Activated naive CD4-positive, alpha-beta T cell treated with anti-CD3 and anti-CD28 coated beads, Interleukin-2, amount 10 ng/mL, durations not matched to agents 7 days and 5 days (primary cell): Measurements from ENCODE around the gene TMEM107.
A peak's percentile ranks its signal among the peaks of the same experiment; 100 is the strongest.

Experiments used
- CTCF ChIA-PET: fragments of 350-600 bp; sonication (Branson Sonifier 250); formaldehyde crosslinking; loops from one replicate; lab custom pipeline; 2021; ENCODE audit warnings: antibody characterized with exemption; lab: Charles Lee
- DNase-seq: peaks from one replicate; pipeline ENCODE4 v3.0.0-alpha.2; 2020
- H3K27ac Mint-ChIP-seq: one replicate; pipeline ENCODE4 v1.8.0; 2021; ENCODE audit warnings: mild to moderate bottlenecking, moderate library complexity, mixed read lengths
- H3K27me3 Mint-ChIP-seq: one replicate; pipeline ENCODE4 v1.8.0; 2021; ENCODE audit warnings: mild to moderate bottlenecking, mixed read lengths
- H3K36me3 Mint-ChIP-seq: one replicate; pipeline ENCODE4 v1.8.0; 2021; ENCODE audit warnings: mixed read lengths
- H3K4me1 Mint-ChIP-seq: one replicate; pipeline ENCODE4 v1.8.0; 2021; ENCODE audit warnings: mixed read lengths
- H3K4me3 Mint-ChIP-seq: one replicate; pipeline ENCODE4 v1.8.0; 2021; ENCODE audit warnings: mild to moderate bottlenecking, moderate library complexity, mixed read lengths
- H3K9me3 Mint-ChIP-seq: one replicate; pipeline ENCODE4 v1.8.0; 2021; ENCODE audit warnings: mixed read lengths

Gene TMEM107

DNA sequence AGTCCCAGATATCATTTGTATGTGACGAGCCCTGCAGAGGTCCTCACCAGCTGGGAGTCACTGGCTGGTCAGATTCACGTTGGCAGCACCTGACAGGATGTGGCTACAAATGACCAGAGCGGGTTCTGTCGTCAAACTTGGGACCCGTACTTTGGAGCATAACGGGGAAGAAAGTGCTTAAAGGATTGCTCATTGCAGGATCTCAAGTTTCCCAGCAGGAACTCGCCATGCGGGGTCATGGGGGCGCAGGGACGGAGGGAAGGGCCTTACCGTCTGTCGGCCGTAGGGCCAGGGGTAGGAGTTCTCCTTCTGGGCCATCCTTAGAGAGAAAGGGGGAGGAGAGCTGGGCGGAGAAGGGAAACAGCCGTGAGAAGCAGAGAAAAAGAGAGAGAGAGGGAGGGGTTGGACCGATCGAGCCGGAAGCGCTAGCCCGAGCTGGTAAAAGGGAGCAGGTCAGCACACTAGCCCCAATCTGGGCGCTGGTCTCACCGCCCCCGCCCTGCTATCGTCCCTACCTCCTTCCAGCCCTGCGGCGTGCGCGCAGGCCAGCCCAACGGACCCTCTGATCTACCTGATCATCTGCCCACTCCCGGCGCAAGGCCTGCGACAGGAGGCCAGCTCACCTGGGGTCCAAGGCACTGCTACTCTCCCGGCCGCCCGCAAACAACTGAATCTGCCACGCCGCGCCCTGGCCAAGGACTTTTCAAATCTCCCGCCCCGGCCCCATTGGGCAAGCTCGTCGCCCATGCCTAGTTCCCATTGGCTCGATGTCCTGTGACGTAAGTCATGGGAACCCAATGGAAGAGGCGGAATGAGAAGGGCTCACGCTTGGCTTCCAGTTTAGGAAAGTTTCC, 34.0 kb upstream of the TMEM107 start, which contains the start of gene AURKB:
Gene AURKB, minus strand, starts transcription at position 669 of the 854 bp plus-strand sequence. Its CDS starts 351 bp downstream, at position 318.
- no peaks in the 10 kb centered on the region for H3K9me3 Mint-ChIP-seq
- peaks cover 11% of the 10 kb centered on the region for H3K27me3 Mint-ChIP-seq
- peak within 1 kb of the TSS; percentile 94 for H3K27ac Mint-ChIP-seq
- peaks cover 33% of the 10 kb centered on the region for H3K36me3 Mint-ChIP-seq
- DNase-seq, result peak; percentile 97
- peaks cover 46% of the 10 kb centered on the region for H3K4me1 Mint-ChIP-seq
- peak within 1 kb of the TSS; percentile 87 for H3K4me3 Mint-ChIP-seq
- CTCF ChIA-PET, result interaction anchor here (0.6 to 1.5 kb wide), 4 partner anchors 11 to 1299 kb away, joined by 3 to 9 read pairs (median 3); no protein-coding TSS in a partner anchor

DNA sequence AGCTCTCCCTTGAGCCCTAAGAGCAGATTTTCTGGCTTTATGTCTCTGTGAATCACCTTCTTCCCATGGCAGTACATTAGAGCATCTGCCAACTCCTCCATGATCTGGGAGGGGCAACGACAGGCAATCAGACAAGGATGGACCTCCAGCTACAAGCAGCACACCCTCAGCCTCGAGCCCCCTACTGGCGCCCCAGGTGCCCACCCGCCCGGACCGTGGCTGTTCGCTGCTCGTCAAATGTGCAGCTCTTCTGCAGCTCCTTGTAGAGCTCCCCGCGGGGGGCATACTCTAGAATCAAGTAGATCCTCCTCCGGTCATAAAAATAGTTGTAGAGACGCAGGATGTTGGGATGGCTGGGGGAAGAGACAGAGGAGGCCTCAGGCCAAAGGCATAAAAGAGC, 30.4 kb upstream of the TMEM107 start:
- CTCF ChIA-PET, result interaction anchor here (1.2 kb wide), 1 partner anchor 18 kb away, joined by 3 read pairs; no protein-coding TSS in a partner anchor
- DNase-seq, result no peak
- no peaks in the 10 kb centered on the region for H3K9me3 Mint-ChIP-seq
- peaks cover 4% of the 10 kb centered on the region for H3K27me3 Mint-ChIP-seq
- peak overlapping the region; percentile 19 for H3K27ac Mint-ChIP-seq
- no peak overlapping the region for H3K4me3 Mint-ChIP-seq
- peaks cover 53% of the 10 kb centered on the region for H3K36me3 Mint-ChIP-seq
- H3K4me1 Mint-ChIP-seq, result peaks cover 53% of the 10 kb centered on the region

DNA sequence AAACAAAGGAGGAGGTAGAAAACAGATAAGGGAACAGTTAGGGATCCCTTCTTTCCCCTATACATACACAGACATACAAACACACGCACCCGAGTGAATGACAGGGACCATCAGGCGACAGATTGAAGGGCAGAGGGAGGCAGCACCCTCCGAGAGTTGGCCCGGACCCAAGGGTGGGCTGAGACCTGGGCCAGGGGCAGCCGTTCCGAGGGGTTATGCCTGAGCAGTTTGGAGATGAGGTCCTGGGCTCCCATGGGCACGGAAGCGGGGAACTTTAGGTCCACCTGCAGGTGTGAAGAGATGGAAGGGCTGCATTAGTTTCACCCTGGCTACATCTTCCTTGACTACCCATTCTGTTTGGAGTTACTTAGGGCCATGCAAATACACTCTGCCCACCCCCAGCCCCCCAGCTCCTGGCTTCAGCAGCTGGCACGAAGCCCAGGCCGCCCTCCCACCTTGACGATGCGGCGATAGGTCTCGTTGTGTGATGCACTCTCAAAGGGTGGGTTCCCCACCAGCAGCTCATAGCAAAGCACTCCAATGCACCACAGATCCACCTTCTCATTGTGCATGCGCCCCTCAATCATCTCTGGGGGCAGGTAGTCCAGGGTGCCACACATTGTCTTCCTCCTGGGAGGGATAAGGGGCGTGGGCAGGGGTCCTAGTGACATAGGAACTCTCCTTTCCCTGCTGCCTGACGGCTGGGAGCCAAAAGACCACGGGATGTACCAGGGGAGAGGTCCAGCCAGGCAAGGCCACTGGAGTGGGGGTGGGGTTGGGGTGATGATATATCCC, 28.8 kb upstream of the TMEM107 start:
- DNase-seq, result no peak
- Mint-ChIP-seq H3K27me3 (no peaks in the 10 kb centered on the region), H3K4me3 (no peak overlapping the region), H3K9me3 (no peaks in the 10 kb centered on the region), H3K4me1 (peaks cover 54% of the 10 kb centered on the region), H3K27ac (no peak overlapping the region), H3K36me3 (peaks cover 57% of the 10 kb centered on the region)
- CTCF ChIA-PET, result no interaction called here

DNA sequence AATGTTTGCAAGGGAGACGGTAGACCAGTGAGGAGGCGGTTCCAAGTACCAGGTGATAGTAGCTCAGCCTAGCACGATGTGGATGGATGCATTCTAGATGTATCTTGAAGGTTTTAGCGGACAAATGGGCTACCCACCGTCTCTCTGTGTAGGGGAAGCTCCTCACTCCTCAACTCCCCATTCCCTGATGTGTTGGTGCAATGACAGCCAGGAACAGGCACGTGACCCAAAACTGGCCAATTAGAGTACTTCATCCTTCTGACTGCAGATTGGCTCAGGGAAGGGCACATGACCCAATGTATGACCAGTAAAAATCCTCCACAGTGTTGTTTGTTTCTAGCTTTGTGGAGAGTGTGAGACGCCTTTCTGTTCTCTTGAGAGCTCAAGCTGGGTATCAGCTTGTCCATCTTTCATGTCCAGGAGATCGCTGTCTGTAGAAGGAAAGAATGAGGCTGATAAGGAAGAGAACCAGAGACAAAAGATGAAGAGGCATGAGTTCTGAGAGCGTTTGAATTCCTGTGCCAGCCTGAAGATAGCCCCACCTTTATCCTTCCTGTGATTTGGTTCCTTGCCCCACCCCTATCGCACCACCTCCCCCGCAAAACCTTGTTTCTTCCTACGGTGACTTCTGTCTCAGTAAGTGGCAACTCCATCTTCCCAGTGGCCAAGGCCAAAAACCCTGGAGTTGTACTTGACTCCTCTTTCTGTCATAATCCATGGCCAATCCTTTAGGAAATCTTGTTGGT, 16.1 kb upstream of the TMEM107 start:
- Mint-ChIP-seq H3K4me3 (no peak overlapping the region), H3K36me3 (no peaks in the 10 kb centered on the region), H3K27me3 (no peaks in the 10 kb centered on the region), H3K4me1 (peaks cover 20% of the 10 kb centered on the region), H3K9me3 (no peaks in the 10 kb centered on the region), H3K27ac (no peak overlapping the region)
- CTCF ChIA-PET, result interaction anchor here (0.6 to 2.0 kb wide), 3 partner anchors 9 to 133 kb away, joined by 3 to 5 read pairs (median 4); no protein-coding TSS in a partner anchor
- peak; percentile 82 for DNase-seq

DNA sequence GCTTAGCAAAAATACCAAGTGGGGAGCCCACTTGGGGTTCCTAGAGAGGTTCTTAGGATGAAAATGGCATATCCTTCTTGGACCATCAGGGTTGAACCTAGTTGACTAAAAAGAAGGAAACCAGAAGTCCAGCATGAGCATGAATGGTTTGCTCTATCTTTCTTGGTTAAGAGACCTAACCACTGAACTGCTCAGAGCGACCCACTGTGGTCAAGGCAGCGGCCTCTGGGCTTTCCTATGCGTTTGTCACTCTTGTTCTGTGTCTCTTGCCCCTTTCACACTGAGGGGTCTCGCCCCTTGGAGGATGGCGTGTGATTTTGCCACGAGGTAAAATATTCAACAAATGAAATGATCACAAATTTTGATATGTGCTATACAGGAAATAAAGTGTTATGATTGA, 14.3 kb upstream of the TMEM107 start:
- no peak for DNase-seq
- H3K27me3 Mint-ChIP-seq, result no peaks in the 10 kb centered on the region
- no peaks in the 10 kb centered on the region for H3K36me3 Mint-ChIP-seq

DNA sequence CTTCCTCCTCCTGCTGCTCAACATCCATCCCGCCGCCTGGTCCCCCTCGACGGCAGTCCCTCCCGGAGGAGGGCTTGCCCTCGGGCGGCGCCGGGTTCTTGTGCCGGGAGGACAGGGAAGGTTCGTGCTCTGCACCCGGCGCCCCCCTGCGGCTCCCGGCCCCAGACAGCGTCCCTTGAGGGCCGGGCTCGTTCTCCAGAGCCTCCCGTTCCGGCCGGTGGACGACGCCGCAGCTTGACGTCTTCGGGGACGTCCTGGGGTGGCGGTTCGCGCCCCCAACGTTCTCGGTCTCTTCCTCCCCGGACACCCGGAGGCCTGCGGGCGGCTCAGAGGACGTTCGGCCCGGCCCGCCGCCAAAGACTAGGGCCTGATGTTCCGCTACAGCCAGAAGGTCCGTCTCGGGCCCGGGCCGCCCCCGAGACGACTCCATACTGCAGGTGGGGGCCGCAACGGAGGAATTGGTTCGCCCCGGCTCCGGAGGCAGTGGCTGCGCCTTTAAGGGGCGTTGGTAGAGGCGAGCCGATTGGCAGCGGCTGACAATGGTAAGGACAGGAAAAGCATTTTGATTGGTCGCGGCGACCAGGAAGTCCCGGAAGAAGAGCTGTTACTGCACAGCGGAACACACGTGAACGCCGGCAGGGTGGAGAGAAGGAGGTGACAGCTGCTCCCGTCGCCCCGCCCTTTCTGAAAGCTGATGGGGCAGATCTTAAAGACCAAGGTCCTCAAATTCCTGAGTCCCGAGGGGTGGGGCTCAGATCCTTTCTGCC, 13.7 kb upstream of the TMEM107 start, which contains the start of gene BORCS6:
Gene BORCS6, minus strand, starts transcription at position 470 of the 767 bp plus-strand sequence. Its CDS starts 40 bp downstream, at position 430.
- CTCF ChIA-PET, result interaction anchor here (0.6 to 3.0 kb wide), 3 partner anchors 29 to 111 kb away, joined by 3 to 10 read pairs (median 4); no protein-coding TSS in a partner anchor
- Mint-ChIP-seq H3K4me3 (peak within 1 kb of the TSS; percentile 25), H3K27ac (no peak within 1 kb of the TSS), H3K27me3 (no peaks in the 10 kb centered on the region), H3K4me1 (peaks cover 12% of the 10 kb centered on the region), H3K9me3 (no peaks in the 10 kb centered on the region), H3K36me3 (no peaks in the 10 kb centered on the region)
- DNase-seq, result peak; percentile 98

More for the DNA sequence above, 14.3 kb upstream of the TMEM107 start:
- peak overlapping the region; percentile 25 for H3K4me3 Mint-ChIP-seq
- no peaks in the 10 kb centered on the region for H3K9me3 Mint-ChIP-seq
- CTCF ChIA-PET, result interaction anchor here (0.6 to 1.6 kb wide), 3 partner anchors 30 to 111 kb away, joined by 3 to 4 read pairs (median 3); partner anchors contain the start of gene SLC25A35
- H3K27ac Mint-ChIP-seq, result no peak overlapping the region
- peaks cover 12% of the 10 kb centered on the region for H3K4me1 Mint-ChIP-seq

DNA sequence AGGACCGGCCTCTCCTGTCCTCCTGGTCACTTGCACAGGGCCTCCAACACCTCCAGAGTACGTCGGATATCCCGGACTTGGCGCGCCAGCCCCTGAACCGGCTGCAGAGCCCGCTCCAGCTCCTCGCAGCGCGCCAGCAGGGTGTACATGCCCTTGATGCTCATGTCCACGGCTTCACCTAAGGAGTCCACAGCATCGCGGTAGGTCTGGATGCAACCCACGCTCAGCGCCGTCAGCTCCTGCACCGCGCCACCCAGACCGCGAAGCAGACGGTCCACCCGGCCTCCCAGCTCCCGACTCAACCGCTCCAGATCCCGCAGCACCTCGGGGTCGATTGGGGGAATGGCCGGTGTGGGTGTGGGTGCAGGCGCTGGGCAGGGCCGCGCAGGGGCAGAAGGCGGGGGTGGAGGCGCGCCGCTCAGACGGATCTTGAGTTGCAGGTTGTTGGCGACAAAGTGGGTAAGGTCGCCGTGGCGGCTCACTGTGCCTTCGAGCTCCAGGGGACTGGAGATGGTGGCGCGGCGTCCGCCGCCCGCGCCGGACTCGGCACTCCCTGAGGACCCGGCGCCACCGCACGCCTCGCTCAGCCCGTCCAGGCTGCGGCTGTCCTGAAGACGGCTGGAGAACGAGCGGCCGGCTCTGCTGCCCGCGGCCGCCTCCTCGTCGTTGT, 13.0 kb upstream of the TMEM107 start:
- no peak overlapping the region for H3K27ac Mint-ChIP-seq
- CTCF ChIA-PET, result interaction anchor here (0.8 to 3.0 kb wide), 6 partner anchors 18 to 113 kb away, joined by 3 to 10 read pairs (median 4); no protein-coding TSS in a partner anchor
- H3K9me3 Mint-ChIP-seq, result no peaks in the 10 kb centered on the region
- no peaks in the 10 kb centered on the region for H3K27me3 Mint-ChIP-seq
- H3K4me1 Mint-ChIP-seq, result peaks cover 15% of the 10 kb centered on the region
- H3K36me3 Mint-ChIP-seq, result no peaks in the 10 kb centered on the region
- peak; percentile 57 for DNase-seq
- no peak overlapping the region for H3K4me3 Mint-ChIP-seq

DNA sequence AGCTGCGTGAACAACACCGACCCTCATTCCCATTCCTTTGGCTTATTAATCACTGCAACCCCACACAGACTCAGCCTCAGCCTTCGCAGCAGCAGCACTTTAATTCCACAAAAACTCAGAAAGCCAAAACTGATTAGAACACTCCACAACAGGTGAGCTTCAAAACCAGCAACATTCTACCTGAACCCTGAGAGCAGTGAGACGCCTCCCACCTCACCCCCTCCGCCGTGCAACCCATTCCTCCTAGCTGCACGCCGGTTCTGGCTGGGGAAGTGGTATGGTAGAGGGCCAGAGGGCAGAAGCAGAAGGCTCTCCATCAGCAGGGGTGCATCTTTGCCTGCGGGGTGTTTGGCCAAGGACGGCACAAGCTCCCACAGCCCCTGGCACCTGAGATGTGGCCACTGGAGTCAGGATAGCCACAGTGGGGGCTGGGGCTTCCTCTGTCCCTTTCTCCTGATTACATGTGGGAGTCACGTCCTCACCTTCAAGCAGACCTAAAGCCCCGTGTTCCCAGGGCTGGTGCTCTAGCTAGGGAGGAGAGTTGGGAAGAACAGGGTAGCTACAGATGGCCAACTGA, 12.2 kb upstream of the TMEM107 start:
- H3K9me3 Mint-ChIP-seq, result no peaks in the 10 kb centered on the region
- H3K4me1 Mint-ChIP-seq, result peaks cover 20% of the 10 kb centered on the region
- CTCF ChIA-PET, result interaction anchor here (0.8 to 3.0 kb wide), 7 partner anchors 19 to 114 kb away, joined by 3 to 10 read pairs (median 3); no protein-coding TSS in a partner anchor
- peaks cover 8% of the 10 kb centered on the region for H3K27me3 Mint-ChIP-seq
- no peaks in the 10 kb centered on the region for H3K36me3 Mint-ChIP-seq
- no peak overlapping the region for H3K4me3 Mint-ChIP-seq
- H3K27ac Mint-ChIP-seq, result no peak overlapping the region
- DNase-seq, result peak; percentile 37

DNA sequence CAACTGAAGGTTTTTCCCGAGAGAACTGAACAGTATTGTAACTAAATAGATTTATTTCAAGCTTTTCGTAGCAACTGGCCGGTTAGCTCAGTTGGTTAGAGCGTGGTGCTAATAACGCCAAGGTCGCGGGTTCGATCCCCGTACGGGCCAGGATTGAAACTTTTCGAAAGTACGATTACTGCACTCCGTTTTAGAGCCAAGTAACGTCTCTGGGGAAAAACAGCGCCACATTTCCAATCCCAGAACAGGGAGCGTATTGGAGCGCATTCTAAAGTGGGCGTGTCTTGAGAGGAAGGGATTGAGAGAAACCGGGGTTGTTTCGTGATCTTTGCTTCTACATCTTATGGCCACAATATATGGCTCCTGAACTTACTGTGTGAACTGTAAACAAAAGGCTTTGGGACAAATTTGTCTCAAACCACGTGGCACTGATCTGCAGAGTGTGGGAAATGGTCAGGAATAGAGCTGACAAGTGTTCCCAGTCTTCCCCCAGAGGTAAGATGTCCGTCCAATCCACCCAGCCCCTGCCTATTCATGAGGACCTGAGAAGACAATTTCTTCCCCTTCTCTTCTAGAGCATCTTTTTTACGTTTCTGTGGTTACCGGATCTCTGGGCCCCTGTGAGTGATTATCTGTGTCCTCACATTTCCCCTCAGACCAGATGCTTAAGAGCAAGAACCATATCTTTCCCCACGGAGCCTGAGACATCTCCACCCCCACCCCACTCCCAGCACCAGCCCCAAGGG, 11.5 kb upstream of the TMEM107 start:
- Mint-ChIP-seq H3K27me3 (peaks cover 13% of the 10 kb centered on the region), H3K36me3 (no peaks in the 10 kb centered on the region), H3K9me3 (no peaks in the 10 kb centered on the region), H3K4me3 (no peak overlapping the region), H3K27ac (no peak overlapping the region), H3K4me1 (peaks cover 20% of the 10 kb centered on the region)
- CTCF ChIA-PET, result interaction anchor here (0.9 to 3.0 kb wide), 9 partner anchors 15 to 115 kb away, joined by 3 to 10 read pairs (median 4); no protein-coding TSS in a partner anchor
- DNase-seq, result peak; percentile 93

DNA sequence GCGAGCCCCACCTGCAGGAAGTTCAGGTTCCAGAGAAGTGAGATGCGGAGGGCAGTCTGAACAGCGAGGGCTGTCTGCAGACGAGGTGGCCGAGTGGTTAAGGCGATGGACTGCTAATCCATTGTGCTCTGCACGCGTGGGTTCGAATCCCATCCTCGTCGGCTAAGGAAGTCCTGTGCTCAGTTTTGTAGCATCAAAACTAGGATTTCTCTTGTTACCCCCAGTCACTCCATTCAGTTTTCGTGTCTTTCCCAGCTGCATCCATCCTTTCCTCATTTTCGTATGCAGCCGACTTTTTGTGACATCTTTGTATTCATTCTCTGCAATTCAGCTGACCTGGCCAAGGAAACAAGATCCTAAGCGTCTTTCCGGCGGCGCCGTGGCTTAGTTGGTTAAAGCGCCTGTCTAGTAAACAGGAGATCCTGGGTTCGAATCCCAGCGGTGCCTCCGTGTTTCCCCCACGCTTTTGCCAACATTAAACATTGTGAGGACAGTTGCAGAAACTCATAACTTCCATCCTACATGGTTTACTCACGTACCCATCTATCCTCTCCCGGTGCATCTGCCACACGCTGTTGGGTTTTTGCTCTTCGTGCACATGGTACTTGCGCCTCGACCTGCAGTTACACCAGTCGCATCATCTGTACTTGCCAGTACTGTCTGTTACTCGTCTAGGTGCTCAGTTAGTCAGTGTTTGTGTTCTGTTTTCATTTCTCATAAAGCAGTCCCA, 10.8 kb upstream of the TMEM107 start:
- CTCF ChIA-PET, result interaction anchor here (0.9 to 3.0 kb wide), 6 partner anchors 14 to 114 kb away, joined by 3 to 10 read pairs (median 4); no protein-coding TSS in a partner anchor
- Mint-ChIP-seq H3K9me3 (no peaks in the 10 kb centered on the region), H3K27ac (no peak overlapping the region), H3K4me3 (no peak overlapping the region), H3K36me3 (no peaks in the 10 kb centered on the region), H3K4me1 (peaks cover 22% of the 10 kb centered on the region), H3K27me3 (peaks cover 19% of the 10 kb centered on the region)
- peak; percentile 92 for DNase-seq

DNA sequence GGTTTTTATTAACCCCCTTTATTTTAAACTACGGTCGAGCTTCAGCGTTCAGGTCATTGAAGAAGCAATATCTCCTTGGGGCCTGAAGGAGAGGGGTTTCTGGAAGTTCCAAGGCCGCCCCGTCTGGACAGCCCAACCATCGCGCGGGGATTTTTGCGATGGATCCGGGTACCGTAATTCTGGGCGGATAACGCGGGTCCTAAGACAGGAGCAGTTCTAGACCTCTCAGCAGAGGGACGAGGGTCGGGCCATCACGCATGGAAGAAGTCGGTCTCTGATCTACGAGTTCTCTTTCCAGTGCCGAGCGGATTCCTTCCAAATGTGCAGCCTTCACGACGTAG, 10.2 kb upstream of the TMEM107 start:
- Mint-ChIP-seq H3K9me3 (no peaks in the 10 kb centered on the region), H3K4me1 (peaks cover 24% of the 10 kb centered on the region), H3K4me3 (no peak overlapping the region), H3K27me3 (peaks cover 23% of the 10 kb centered on the region), H3K27ac (no peak overlapping the region), H3K36me3 (no peaks in the 10 kb centered on the region)
- CTCF ChIA-PET, result interaction anchor here (0.7 to 1.2 kb wide), 2 partner anchors 62 to 67 kb away, joined by 3 read pairs; partner anchors contain the start of genes CTC1 and PFAS
- DNase-seq, result no peak
